Stimulated activated CD8-positive, alpha-beta memory T cell treated with anti-CD3 and anti-CD28 coated beads, Interleukin-4, amount 100 ng/mL, for 48 hours (primary cell): Measurements from ENCODE around the gene METTL2B.

ENCODE experiments used
- DNase-seq: peaks from one replicate; pipeline ENCODE4 v3.0.0-alpha.2; 2020

METTL2B gene, protein sequence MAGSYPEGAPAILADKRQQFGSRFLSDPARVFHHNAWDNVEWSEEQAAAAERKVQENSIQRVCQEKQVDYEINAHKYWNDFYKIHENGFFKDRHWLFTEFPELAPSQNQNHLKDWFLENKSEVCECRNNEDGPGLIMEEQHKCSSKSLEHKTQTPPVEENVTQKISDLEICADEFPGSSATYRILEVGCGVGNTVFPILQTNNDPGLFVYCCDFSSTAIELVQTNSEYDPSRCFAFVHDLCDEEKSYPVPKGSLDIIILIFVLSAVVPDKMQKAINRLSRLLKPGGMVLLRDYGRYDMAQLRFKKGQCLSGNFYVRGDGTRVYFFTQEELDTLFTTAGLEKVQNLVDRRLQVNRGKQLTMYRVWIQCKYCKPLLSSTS

DNA sequence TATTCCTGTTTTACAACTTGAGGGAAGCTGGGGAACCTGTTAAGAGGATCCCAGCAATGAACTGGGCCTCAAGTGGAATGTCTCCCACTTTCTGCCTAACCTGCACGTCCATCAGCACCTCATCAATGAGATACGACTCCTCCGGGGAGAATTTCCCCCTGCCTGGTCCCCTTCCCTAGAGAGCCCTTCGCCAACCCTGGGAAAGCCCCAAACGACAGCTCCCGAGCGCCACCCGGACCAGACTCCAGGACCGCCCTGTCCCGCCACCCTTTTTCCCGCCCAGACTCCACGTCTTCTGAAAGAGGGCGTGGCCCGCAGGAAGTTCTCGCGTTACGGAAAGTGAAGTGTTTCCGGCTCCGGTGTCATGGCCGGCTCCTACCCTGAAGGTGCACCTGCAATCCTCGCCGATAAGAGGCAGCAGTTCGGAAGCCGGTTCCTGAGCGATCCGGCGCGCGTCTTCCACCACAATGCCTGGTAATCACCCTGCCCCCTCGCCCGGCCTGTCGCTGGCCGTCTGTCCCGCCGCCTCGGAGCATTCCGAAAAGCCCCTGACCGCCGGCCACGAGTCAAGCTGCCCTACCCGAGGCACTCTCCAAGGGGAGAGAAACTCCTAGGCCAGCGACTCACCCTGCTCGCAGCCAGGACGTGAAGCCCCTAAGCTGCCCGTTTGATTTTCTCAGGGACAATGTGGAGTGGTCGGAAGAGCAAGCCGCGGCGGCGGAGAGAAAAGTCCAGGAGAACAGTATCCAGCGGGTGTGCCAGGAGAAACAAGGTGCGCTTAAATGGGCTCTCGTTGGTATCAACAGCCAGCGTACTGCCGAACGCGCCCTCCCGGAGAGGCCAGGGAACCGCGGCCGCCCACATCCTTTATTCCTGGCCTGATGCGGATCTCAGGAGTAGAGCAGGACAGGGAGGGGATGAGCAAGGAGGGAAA is at the start of gene METTL2B:
TSS of gene METTL2B (plus strand) at position 347 of the 934 bp plus-strand sequence. CDS start at position 365, 18 bp downstream.
- peak; percentile 94 for DNase-seq

DNA sequence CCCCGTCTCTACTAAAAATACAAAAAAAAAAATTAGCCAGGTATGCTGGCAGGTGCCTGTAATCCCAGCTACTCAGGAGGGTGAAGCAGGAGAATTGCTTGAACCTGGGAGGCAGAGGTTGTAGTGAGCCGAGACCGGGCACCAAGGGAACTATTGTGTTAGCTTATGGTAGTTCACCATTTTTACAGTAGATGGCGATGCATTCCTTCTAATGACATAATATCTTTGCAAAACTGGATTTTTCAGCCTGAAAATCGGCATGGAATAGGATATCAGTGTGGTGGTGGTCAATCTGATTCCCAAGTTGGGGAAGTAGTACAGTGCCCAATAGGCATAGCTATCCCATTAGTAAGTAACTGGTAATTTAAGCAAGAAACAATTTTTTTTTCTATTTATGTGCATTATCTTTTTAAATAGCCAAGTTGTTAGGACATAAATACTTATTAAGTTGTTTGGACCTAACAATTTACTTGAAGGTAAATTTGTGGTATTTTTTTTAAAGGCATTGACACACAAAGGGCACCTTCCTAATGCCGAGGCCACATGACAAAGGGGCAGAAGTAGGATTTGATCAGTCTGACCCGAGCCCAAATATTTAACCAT is 49.2 kb upstream of the METTL2B start:
- DNase-seq, result no peak

- no peak for DNase-seq
Measured at GRCh38 chr7:128430207-128430606, 46.3 kb upstream of the METTL2B start.

GRCh38 chr7:128431221-128431620 is 45.3 kb upstream of the METTL2B start:
- no peak for DNase-seq

DNA sequence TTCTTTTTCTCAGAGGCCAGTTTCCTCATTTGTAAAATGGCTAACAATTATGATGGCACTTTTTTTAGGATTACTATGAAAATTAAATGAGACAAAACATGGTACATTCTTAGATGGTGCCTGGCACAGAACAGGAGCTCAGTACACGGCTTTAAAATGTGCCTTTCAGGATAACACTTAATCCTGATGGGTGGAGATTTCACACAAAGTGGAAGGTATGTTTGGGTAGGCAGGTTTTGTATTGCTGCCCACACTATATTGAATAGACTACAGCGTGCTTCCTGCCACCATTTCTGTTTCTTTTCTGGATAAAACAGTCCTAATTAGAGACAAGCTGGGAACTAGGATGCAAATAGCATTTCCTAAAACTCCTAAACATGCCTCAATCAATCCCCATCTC is 44.8 kb upstream of the METTL2B start:
- DNase-seq, result no peak

DNA sequence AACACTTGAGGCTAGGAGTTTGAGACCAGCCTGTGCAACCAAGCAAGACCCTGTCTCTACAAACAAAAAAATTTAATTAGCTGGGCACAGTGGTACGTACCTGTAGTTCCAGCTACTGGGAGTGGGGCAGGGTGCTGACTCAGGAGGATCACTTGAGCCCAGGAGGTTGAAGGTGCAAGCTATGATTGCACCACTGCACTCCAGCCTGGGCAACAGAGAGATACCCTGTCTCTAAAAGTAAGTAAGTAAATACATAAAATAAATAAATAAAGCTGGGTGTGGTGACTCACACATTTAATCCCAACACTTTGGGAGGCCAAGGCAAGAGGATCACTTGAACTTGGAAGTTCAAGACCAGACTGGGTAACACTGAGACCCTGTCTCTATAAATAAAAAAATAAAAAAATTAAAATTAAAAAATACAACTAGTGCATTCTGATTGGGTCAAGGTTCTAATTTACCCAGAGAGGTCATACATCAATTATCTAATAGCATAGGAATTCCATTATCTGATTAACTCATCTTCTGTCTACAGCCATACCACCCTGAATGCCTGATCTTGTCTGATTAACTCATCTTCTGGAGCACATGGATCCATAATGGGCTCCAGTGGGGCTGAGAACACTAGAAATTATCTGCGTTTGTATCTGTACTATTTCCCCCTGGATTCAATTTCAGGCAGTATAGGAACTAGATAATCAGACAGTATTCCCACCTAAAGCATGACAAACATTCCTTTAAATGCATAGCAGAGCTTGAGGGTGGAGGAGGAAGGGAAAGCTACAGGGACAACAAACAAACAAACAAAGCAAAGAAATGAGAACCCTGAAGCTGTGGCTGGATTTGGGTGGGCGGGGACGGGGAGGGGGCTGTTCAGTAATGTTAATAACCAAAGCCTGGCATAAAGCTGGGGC is 41.9 kb upstream of the METTL2B start:
- no peak for DNase-seq

DNA sequence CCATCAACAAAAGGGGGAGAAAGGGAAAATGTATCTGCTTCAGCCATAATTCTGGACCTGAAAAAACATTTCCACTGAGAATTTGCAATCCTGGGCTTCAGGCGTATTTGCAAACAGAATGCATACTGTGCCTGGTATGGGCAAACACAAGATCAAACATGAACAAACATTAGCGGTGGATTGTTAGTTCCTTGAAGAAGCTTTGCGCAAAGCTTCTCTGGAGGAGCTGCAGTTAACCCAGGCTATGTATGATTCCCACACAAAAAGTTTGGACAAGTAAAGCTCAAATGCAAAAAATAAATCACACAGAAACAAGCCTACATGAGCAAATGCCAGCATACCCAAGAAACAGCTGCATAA is 41.2 kb upstream of the METTL2B start:
- no peak for DNase-seq

- no peak for DNase-seq
Measured at GRCh38 chr7:128437426-128438332, 38.9 kb upstream of the METTL2B start.

GRCh38 chr7:128442356-128442755 is 34.2 kb upstream of the METTL2B start:
- no peak for DNase-seq

- no peak for DNase-seq
Measured at GRCh38 chr7:128443831-128444600, 32.5 kb upstream of the METTL2B start.

DNA sequence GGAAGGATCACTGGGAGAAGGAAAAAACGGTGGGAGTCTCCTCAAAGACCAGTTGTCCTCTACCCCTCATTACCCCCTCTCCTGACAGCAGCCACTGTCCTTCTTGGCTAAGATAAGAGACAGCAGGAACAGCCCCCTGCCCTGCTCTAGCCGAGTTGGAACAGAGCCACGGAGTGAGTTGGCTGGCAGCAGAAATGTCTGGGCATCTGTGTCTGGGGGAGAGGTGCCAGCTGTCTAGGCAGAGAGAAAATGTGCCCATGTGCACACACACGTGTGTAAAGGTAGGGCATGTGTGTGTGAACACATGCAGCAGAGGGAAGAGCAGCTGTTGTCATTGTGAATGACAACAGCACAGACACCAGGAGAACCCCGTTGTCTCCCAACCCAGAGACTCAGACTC is 30.2 kb upstream of the METTL2B start:
- no peak for DNase-seq

DNA sequence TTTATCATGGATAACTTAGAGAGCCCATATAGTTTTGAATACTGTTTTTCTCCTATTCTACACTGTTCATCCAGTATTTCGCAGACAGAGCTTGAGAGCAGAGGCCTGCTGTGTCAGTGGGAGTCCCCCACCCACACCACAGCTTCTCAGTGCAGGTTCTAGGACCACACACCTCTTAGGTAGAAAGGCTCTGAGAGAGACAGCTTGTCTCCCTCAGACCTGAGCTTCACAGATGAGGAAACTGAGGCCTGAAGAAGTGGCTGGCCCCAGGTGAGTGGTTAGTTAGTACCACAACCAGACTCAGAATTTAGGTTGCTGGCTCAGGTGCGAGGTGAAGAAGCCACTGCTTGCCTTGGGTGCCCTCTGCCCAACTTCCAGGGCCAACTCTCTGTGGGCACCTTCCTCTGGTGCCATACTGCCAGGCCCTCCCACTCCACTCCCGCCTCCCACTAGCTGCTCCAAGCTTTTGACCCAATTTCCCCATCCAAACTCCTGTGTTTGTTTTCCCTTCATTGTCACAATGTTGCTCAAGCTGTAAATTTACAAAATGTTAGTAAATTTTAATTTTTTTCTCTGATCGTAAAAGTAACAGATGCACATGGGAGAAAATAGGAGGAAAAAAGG is 28.5 kb upstream of the METTL2B start:
- DNase-seq, result no peak

DNA sequence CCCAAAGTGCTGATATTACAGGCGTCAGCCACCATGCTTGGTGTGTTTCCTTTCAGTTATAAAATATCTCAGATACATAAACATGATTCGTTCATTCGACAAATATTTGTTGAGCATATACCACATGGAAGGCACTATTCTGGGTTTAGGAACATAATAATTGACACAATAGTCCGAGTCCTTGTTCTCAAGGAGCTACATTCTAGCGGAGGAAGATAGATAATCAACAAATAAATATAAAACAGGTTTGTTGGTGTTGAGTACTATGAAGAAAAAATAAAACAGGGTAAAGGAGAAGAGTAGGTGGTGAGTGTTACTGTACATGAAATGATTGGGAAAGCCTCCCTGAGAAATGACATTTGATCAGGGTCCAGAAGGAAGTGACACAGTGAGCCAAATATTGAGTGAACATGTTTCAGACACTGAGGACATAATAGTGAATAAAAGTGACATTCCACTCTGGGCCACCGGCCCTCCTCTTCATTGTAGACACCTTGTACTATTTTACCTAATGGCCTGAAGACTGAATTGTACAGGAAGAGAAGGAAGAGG is 27.7 kb upstream of the METTL2B start:
- DNase-seq, result no peak

DNA sequence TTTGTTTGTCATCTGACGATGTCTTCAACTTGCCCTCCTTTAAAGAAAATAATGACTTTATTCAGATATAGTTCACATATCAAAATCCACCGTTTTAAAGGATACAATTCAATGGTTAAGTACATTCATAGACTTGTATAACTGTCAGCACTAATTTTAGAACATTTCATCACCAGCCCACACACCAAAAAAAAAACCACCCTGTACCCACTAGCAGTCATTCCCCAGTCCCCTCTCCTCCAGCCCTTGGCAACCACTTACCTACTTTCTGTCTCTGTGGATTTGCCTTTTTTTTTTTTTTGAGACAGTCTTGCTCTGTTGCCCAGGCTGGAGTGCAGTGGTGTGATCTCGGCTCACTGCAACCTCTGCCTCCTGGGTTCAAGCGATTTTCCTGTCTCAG is 26.1 kb upstream of the METTL2B start:
- DNase-seq, result no peak

DNA sequence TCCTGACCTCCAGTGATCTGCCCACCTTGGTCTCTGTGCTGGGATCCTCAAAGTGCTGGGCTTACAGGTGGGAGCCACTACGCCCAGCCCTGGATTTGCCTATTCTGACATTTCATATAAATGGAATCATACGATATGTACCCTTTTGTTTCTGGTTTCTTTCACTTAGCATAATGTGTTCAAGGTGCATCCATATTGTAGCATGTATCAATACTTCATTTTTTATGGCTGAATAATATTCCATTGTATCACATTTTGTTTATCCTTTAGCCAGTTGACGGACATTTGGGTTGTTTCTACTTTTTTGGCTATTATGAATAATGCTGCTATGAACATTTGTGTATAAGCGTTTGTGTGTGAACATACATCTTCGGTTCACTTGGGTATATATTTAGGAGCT is 25.6 kb upstream of the METTL2B start:
- DNase-seq, result no peak

DNA sequence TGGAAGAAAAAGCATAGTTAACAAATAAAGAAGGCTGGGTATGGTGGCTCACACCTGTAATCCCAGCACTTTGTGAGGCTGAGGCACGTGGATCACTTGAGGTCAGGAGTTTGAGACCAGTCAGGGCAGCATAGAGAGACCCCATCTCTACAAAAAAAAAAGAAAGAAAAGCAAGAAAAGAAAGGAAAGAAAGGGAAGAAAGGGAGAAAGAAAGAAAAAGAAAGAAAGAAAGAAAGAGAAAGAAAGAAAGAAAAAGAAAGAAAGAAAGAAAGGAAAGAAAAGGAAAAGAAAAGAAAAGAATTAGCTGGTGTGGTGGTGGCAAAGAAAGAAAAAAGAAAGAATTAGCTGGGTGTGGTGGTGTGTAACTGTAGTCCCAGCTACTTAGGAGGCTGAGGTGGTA is 24.0 kb upstream of the METTL2B start:
- no peak for DNase-seq

GRCh38 chr7:128453836-128454804 is 22.4 kb upstream of the METTL2B start:
- no peak for DNase-seq

DNA sequence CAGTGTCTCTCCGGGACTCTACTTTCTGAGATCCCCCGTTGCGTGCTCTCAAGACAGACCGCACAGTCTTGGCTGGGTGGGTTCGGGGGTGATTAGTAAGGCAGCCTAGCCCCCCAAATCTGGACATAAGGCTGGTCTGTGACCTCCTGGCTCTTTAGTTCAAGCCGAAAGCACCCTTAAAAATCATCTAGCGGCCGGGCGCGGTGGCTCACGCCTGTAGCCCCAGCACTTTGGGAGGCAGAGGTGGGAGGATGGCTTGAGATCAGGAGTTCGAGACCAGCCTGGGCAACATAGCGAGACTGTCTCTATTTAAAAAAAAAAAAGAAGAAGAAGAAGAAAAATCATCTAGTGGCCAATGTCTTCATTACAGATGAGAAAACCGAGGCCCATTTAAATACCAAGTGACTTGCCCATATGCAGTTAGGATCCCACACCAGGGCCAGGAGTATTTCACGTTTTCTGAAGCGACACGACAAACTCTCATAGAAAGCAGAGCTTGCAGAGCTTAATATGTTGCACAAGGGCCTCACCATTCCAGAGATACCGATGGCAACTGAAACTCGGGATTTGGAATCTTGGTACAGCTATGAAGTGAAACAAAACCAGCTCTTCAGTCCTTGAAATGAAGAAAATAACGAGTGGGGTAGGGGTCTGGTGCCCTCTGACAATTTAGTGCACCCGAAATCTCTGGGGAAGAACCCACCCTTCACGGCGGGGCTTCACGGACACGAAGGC is 21.6 kb upstream of the METTL2B start:
- DNase-seq, result no peak
